HG02870 (cell line): ENCODE data around the gene GPHA2.

Source experiments
- ATAC-seq: cut with Tn5 transposase; IDR thresholded peaks from one replicate; pipeline ENCODE4 v1.9.1; 2021; ENCODE audit warnings: mild to moderate bottlenecking, moderate library complexity; ENCODE audit not compliant: unreplicated experiment

The GPHA2 gene

DNA sequence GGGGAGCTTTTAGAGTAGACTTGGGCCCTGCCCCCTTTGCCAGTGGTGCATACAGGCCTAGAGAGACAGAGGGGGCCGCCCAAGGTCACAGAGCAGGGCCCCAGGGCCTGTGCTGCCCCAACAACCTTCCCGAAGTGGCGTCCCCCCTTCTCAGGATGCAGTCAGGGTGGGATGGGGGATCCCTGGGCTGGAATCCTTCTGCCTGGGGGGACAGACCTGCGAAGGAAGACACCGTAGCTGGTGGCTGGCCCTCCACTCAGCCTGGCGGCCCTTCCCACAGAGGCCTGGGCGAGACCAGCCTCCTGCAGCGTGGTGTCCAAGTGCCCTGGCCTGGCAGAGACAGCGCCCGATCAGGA is 42.9 kb downstream of the GPHA2 start:
- no peak for ATAC-seq

DNA sequence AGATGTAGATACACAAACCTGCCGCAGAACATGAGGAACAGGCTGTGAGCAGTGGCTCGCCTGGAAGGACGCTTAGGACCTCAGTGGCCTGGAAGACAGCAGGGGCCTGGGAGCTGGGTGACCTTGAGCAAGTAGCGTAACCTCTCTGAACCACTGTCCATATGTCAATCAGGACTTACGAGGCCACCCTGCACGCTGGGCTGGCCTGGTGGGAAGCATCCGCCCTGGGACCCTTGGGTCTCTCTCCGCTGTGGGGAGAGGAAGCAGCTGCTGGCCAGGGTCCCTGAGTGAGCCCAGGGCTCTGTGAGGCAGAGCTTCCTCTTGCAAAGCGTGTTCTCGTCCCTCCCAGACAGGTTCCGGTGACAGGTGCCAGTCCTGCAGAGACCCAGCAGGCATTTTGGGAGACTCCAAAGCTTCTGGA is 43.3 kb downstream of the GPHA2 start:
- no peak for ATAC-seq

GRCh38 chr11:64891880-64892279 is 43.8 kb downstream of the GPHA2 start:
- ATAC-seq: no peak

DNA sequence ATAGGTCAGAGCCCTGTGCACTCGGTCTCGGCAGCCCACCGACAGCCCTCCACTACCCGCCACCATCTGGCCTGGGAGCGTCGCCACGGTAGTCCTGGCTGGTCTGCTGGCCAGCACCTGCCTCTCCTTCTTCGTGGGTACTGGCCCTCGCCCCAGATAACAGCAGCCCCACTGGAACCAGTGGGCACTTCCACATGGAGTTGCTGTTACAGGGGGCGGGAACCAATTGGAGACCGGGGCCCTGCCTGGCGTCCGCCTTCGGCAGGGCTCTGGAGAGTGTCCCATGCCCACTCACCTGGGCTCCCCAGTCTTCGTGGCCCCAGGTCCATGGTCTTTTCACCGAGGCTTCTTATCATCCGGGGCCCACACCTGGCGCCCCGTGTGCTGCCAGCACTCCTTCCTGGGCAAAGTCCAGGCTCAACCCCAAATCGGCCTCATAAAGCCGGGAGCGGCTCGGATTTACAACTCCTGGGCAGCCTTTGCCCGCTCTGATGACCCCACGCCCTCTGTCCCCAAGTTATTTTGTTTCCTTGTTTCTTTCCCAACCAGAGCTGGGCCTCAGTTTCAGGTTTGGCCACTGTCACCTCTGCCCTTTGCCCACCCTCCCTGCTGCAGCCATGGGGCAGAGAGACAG is 44.4 kb downstream of the GPHA2 start:
- ATAC-seq: no peak

DNA sequence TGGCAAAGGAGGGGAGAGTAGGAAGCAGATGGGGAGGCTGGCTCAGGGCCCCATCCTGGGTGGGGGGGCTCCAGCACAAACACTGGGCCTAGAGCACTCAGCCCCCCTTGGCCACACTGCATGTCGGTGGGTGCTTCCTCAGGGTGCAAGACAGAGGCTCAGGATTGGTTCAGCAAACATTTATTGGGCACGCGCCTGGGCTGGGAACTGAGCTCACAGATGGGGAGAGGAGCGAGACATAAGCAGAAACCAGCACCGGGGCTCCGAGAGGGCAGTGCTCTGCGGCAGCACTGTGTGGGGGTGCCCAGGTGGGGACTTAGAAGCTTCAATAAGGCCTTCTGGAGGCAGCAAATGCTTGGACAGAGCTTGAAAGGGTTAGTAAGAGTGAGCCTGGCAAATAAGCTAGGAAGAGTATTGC is 45.2 kb downstream of the GPHA2 start:
- no peak for ATAC-seq

DNA sequence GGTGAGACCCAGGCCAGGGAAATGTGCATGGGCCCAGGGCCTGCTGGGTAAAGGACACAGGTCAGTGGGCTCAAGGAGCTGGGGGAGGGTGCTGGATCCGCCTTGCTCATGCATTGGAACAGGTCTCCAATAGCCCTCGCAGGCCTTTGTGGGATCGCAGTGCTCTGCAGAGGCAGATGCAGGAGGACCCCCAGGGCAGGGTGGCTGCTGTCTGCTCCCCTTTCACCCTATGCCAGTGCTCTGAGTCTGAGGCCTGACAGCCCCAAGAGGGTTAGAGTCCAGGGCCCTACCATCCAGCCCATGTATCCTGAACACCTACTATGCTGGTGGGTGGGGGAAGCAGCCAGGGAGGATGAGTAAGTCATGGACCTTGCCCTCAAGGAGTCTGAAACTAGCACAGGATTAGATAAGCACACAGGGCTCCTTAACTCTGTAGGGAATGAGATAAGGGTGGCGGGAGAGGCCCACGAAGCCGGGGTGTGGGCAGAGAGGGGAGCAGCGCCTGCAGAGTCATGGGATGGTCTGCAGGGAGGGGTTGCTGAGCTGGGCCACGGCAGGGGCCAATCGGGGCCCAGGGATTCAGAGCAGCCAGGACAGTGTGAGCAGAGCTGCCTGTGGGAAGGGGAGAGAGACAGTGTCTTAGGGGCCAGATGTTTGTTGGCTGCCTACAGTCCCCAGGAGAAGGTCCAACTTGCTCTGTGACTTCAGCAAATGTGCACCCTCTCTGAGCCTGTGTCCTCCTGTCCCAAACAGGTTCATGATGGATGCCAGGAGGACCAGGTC is 46.8 kb downstream of the GPHA2 start:
- no peak for ATAC-seq

- no peak for ATAC-seq
These were observed 47.3 kb downstream of the GPHA2 start for GRCh38 chr11:64888406-64888728.

GRCh38 chr11:64887757-64888405 is 47.8 kb downstream of the GPHA2 start:
- ATAC-seq: no peak

DNA sequence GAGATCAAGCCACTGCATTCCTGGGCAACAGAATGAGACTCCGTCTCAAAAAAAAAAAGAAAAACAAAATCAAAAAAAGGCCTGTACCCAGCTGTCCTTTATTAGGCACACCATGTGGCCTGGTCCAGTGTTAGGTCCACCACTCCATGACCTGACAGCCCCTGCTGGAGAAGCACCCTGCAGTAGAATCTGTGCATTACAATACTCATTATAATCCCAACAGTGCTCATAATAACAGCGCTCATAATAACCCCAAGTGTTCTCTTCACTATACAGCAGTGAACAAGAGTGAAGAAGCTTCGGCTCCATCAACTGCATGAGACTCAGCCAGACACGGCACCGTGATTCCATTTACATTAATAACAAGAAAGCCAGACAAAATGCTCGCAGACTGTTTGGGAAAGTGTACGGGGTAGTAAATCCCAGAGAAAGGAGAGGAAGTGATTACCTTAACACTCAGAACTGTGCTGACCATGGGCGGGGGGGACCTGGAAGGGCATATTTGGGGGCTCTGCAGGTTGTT is 48.4 kb downstream of the GPHA2 start:
- ATAC-seq: no peak

GRCh38 chr11:64885367-64886286 is 50.1 kb downstream of the GPHA2 start:
- ATAC-seq: no peak
